NCI-H1048 (cell line): Measurements from ENCODE around the gene ACKR1.

Experiments used
- DNase-seq: peaks from one replicate; lab custom pipeline; 2025; lab: John Stamatoyannopoulos, UW

The ACKR1 gene, protein sequence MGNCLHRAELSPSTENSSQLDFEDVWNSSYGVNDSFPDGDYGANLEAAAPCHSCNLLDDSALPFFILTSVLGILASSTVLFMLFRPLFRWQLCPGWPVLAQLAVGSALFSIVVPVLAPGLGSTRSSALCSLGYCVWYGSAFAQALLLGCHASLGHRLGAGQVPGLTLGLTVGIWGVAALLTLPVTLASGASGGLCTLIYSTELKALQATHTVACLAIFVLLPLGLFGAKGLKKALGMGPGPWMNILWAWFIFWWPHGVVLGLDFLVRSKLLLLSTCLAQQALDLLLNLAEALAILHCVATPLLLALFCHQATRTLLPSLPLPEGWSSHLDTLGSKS

DNA sequence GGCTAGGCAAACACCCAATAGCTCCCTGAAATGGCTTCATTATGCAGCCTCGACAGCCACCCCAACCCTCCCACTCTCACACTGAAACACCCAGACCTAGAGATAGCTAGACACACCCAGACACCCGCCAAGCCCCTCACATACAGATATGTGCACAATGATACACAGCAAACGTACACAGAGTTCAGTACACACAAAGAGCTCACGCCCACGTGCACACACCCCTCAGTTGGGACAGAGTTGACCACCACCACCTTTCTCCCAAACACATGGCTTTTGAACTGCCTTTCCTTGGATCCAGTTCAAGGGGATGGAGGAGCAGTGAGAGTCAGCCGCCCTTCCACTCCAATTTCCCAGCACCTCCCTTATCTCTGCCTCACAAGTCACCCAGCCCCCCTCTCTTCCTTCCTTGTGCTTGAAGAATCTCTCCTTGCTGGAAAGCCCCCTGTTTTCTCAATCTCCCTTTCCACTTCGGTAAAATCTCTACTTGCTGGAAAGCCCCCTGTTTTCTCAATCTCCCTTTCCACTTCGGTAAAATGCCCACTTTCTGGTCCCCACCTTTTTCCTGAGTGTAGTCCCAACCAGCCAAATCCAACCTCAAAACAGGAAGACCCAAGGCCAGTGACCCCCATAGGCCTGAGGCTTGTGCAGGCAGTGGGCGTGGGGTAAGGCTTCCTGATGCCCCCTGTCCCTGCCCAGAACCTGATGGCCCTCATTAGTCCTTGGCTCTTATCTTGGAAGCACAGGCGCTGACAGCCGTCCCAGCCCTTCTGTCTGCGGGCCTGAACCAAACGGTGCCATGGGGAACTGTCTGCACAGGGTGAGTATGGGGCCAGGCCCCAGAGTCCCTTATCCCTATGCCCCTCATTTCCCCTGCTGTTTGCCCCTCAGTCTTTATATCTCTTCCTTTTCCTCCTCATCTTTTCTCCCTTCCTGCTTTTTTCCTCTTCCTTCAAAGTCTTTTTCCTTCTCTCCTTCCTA, at the start of gene ACKR1:
ACKR1 (plus strand) TSS at position 715 of the 981 bp plus-strand sequence; CDS start at position 800, 85 bp downstream.
- DNase-seq, result no peak

GRCh38 chr1:159161001-159161718, 43.5 kb upstream of the ACKR1 start:
- peak; percentile 62 for DNase-seq

- DNase-seq, result no peak
Observed at GRCh38 chr1:159161719-159162026, 43.0 kb upstream of the ACKR1 start.

GRCh38 chr1:159162516-159163265, 42.0 kb upstream of the ACKR1 start:
- no peak for DNase-seq

DNA sequence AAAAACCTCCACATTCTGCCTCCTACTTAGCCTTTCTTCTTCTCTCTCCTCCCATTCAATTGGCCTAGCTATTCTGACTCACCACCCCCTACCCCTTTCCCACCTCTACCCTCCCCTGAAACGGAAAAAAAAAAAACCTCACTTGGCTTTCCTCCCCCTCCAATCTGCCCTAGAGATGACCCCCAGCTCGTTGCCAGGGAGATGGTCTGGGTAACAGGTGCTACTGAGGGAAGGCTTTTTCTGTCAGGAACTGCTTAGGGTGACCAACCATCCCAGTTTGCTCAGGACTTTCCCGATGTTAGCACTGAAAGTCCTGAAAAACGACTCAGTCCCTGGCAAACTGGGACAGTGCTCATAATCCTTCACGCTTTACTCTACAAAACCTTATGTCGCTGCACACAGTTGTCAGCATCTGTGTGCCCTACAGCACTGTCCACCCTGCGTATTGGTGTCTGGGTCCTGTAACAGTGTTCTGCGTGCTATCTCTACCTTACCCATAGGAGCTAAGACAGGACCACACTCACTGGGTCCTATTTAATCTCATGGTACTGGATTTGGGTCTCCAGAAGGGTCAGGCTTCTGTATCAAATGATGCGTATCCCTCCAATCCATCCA, 41.0 kb upstream of the ACKR1 start:
- no peak for DNase-seq

DNA sequence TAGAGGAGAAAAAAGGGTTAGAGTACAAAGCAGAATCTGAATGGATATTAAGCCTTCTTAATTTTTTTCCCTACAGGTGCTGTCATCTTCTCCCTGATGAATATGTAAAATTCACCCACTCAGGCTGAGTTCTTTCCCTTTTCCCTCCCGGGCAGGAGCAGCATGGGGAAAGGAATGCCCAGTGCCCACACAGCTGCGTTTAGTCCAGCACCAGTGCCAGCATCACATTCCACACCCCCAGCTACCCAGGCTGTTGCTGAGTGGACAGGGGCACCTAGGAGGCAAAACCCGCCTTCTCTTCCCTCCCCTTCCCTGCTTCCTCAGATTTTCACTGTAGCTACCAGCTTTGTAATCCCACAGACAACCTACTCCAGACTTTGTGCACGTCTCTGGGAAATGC, 36.6 kb upstream of the ACKR1 start:
- DNase-seq, result no peak

DNA sequence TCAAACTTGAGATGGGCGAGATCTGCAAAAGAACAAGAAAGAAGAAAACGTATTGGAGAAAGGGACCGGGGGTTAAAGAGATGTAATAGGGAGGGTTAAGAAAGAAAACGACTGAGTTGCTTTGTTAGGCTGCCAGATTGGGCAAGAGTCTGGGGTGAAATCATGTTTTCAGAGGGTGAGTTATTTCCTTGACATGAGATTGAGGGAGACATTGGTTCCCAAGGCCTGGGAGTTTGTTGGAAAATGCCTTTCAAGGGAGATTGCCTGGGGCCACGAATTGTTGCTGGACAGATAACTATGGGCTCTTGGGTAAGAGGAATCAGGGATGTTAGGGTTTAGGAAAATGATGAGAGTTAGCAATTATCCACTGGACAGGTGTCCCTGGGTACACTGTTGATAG, 34.0 kb upstream of the ACKR1 start:
- no peak for DNase-seq

- DNase-seq, result no peak
Observed at GRCh38 chr1:159171254-159171687, 33.4 kb upstream of the ACKR1 start, which contains the start of gene CADM3. Gene CADM3 (plus strand): TSS chr1:159171615. CDS start chr1:159171766, 151 bp downstream.

GRCh38 chr1:159171688-159172501, 32.8 kb upstream of the ACKR1 start:
- no peak for DNase-seq

GRCh38 chr1:159172614-159173291, 31.9 kb upstream of the ACKR1 start:
- DNase-seq, result no peak

GRCh38 chr1:159173320-159173719, 31.4 kb upstream of the ACKR1 start:
- DNase-seq, result no peak

- no peak for DNase-seq
Observed at GRCh38 chr1:159175571-159175970, 29.1 kb upstream of the ACKR1 start.

GRCh38 chr1:159177272-159177907, 27.3 kb upstream of the ACKR1 start:
- DNase-seq, result peak; percentile 81

DNA sequence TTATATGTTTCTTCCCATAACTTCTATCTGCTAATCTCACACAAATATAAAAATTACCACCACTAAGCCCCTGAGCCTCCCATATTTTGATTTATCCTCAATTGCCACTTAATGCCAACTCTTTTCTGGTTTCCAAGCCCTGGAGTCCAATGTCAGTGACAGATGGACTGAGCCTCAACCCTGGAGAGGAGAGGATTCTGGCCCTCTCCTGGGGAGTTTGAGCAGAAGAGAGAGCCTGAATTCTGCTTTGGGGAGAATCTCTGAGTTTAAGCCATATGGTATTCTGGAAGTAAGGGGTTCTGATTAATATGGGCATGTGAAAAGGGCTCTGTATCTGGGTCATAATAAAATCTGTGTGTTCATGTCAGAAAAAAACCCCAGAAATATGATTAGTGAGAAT, 24.8 kb upstream of the ACKR1 start:
- no peak for DNase-seq

DNA sequence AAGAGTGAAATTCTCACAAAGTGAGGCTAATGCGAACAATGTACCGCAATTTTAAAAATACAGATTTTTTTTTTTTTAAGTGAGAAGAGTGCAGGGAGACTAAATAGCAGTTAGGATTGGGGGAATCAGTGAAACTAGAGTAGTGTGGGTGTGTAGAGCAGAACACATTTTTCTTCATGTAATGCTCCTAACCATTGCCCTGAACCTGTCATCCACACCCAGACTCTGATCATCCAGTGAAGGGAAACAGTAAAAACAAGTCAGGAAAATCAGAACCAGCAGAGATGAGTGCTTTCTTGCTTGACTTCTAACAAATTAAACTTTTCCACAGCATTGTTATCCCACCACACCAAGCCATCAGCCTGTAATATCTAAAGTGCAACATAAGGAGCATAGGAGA, 24.2 kb upstream of the ACKR1 start:
- DNase-seq, result no peak

DNA sequence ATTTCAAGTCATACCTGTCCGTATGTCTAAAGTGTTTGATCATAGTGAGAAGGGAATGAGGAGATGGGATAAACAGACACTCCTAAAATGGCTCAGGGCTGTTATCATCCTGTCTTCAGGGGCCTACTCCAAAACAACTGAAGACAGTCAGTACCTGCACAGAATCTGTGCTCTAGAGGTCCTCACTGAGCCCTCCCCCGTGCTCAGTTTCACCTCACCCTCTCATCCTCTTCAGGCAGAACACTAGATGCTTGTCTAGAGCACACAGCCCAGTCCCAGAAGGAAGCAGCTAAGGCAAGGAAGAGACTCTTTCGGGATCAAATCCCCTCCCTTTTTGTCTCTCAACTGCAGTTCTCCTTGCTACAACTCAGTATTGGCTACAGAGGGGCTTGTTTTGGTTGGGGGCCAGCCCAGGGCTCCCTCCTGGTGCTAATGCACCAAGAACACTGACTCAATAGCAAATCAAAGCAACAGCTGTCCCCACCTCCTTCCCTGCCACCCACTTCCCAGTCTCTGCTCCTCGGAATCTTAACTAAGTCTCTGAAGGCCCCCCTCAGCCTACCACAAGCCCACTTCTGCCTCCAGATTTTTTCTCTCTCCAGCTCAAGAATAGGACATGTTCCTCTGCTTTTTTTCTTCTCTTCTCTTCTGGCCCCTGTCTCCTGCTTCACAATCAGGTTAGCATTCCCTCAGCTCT, 23.2 kb upstream of the ACKR1 start:
- DNase-seq, result no peak

DNA sequence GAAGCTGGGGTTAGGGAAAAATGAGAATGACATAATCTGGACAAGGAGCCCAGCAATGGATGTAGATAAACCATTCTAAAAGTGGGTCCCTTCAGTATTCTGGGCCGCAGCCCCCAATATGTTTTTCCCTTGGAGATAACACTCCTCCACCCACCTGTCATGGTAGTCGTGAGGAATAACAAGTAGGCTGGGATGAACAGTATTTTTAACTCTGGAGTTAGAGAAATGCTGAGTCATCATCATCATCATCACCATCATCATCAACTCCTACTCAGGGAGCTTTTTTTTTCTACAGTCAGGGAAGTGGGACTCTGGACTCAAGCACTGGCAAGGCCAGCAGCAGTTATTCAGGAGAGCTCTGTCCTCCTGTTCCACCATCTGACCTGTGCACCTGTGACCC, 20.5 kb upstream of the ACKR1 start:
- no peak for DNase-seq

GRCh38 chr1:159185121-159185520, 19.6 kb upstream of the ACKR1 start:
- DNase-seq, result no peak

- no peak for DNase-seq
Observed at GRCh38 chr1:159187033-159187432, 17.6 kb upstream of the ACKR1 start.
